ENCODE measurements around the gene SNAP23. TPM values are rescaled to one million over a fixed set of nuclear protein-coding genes. Genes with fewer than 3 reads are reported as not detected.

SNAP23 gene
- total and polyA plus RNA-seq, 2 experiments from 2014 or later = 58.8 to 88.1 TPM

DNA sequence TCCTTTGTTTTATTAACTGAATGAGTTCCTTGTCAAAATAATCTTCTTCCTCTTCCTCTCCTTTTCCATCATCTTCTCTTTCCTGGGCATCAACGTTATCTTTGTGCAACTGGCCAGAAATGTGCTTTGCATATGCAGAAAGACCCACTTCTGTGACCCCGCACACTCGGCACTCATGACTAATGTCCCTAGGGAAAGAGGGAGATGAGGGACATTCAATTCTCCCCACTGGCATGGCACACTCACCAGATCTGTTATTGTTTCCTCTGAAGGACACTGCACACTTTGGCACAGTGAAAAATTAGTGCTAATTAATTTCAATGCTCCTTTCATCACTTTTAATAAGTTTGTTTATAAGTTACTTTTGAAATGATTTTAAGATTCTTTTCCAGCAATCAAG, 38.5 kb upstream of the SNAP23 start:
- H3K36me3 Mint-ChIP-seq (ENCODE audit: low read depth) = 0 out of 3 replicates have a peak, but pooled peaks cover 4% of the 10 kb centered on the region
- H4K20me1 ChIP-seq (replicated peaks; ENCODE audit: insufficient read depth) = no peaks in the 10 kb centered on the region
- H3K27ac ChIP-seq (ENCODE audit: low read depth) = peak overlapping the region; percentile 60
- H3K4me3 ChIP-seq = 0 out of 2 replicates have a peak overlapping the region, but pooled peaks have one; percentile 3
- no peak for TF ChIP-seq EZH2 (IDR thresholded peaks at IDR 0.05; ENCODE audit: low read depth, unreplicated experiment)
- TF ChIP-seq, protein P1, sequence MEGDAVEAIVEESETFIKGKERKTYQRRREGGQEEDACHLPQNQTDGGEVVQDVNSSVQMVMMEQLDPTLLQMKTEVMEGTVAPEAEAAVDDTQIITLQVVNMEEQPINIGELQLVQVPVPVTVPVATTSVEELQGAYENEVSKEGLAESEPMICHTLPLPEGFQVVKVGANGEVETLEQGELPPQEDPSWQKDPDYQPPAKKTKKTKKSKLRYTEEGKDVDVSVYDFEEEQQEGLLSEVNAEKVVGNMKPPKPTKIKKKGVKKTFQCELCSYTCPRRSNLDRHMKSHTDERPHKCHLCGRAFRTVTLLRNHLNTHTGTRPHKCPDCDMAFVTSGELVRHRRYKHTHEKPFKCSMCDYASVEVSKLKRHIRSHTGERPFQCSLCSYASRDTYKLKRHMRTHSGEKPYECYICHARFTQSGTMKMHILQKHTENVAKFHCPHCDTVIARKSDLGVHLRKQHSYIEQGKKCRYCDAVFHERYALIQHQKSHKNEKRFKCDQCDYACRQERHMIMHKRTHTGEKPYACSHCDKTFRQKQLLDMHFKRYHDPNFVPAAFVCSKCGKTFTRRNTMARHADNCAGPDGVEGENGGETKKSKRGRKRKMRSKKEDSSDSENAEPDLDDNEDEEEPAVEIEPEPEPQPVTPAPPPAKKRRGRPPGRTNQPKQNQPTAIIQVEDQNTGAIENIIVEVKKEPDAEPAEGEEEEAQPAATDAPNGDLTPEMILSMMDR (conservative IDR thresholded peaks at IDR 0.05; ENCODE audit: low read depth in 2 of 2) = no peak
- TF ChIP-seq, protein P2, sequence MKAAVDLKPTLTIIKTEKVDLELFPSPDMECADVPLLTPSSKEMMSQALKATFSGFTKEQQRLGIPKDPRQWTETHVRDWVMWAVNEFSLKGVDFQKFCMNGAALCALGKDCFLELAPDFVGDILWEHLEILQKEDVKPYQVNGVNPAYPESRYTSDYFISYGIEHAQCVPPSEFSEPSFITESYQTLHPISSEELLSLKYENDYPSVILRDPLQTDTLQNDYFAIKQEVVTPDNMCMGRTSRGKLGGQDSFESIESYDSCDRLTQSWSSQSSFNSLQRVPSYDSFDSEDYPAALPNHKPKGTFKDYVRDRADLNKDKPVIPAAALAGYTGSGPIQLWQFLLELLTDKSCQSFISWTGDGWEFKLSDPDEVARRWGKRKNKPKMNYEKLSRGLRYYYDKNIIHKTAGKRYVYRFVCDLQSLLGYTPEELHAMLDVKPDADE (IDR thresholded peaks at IDR 0.05) = no peak
- TF ChIP-seq JUNB (IDR thresholded peaks at IDR 0.05; ENCODE audit: unreplicated experiment) = no peak
- no peak for TF ChIP-seq ZNF331 (CRISPR knock-in tag; IDR thresholded peaks at IDR 0.05; ENCODE audit: low read depth)
- no peak for TF ChIP-seq CREB1 (CRISPR knock-in tag; IDR thresholded peaks at IDR 0.05; ENCODE audit: low read depth)
- TF ChIP-seq NANOG (IDR thresholded peaks at IDR 0.05; ENCODE audit: borderline replicate concordance) = no peak
- no peak for TF ChIP-seq STAT1 (IDR thresholded peaks at IDR 0.05; ENCODE audit: unreplicated experiment)
- no peak for TF ChIP-seq POLR2AphosphoS5 (IDR thresholded peaks at IDR 0.05; ENCODE audit: low read depth)
- TF ChIP-seq ZNF114 (CRISPR knock-in tag; IDR thresholded peaks at IDR 0.05) = no peak
- TF ChIP-seq, protein P3, sequence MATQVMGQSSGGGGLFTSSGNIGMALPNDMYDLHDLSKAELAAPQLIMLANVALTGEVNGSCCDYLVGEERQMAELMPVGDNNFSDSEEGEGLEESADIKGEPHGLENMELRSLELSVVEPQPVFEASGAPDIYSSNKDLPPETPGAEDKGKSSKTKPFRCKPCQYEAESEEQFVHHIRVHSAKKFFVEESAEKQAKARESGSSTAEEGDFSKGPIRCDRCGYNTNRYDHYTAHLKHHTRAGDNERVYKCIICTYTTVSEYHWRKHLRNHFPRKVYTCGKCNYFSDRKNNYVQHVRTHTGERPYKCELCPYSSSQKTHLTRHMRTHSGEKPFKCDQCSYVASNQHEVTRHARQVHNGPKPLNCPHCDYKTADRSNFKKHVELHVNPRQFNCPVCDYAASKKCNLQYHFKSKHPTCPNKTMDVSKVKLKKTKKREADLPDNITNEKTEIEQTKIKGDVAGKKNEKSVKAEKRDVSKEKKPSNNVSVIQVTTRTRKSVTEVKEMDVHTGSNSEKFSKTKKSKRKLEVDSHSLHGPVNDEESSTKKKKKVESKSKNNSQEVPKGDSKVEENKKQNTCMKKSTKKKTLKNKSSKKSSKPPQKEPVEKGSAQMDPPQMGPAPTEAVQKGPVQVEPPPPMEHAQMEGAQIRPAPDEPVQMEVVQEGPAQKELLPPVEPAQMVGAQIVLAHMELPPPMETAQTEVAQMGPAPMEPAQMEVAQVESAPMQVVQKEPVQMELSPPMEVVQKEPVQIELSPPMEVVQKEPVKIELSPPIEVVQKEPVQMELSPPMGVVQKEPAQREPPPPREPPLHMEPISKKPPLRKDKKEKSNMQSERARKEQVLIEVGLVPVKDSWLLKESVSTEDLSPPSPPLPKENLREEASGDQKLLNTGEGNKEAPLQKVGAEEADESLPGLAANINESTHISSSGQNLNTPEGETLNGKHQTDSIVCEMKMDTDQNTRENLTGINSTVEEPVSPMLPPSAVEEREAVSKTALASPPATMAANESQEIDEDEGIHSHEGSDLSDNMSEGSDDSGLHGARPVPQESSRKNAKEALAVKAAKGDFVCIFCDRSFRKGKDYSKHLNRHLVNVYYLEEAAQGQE (IDR thresholded peaks at IDR 0.05; ENCODE audit: unreplicated experiment) = no peak
- no peak for TF ChIP-seq EZH2phosphoT487 (IDR thresholded peaks at IDR 0.05; ENCODE audit: unreplicated experiment)
- TF ChIP-seq, protein P4, sequence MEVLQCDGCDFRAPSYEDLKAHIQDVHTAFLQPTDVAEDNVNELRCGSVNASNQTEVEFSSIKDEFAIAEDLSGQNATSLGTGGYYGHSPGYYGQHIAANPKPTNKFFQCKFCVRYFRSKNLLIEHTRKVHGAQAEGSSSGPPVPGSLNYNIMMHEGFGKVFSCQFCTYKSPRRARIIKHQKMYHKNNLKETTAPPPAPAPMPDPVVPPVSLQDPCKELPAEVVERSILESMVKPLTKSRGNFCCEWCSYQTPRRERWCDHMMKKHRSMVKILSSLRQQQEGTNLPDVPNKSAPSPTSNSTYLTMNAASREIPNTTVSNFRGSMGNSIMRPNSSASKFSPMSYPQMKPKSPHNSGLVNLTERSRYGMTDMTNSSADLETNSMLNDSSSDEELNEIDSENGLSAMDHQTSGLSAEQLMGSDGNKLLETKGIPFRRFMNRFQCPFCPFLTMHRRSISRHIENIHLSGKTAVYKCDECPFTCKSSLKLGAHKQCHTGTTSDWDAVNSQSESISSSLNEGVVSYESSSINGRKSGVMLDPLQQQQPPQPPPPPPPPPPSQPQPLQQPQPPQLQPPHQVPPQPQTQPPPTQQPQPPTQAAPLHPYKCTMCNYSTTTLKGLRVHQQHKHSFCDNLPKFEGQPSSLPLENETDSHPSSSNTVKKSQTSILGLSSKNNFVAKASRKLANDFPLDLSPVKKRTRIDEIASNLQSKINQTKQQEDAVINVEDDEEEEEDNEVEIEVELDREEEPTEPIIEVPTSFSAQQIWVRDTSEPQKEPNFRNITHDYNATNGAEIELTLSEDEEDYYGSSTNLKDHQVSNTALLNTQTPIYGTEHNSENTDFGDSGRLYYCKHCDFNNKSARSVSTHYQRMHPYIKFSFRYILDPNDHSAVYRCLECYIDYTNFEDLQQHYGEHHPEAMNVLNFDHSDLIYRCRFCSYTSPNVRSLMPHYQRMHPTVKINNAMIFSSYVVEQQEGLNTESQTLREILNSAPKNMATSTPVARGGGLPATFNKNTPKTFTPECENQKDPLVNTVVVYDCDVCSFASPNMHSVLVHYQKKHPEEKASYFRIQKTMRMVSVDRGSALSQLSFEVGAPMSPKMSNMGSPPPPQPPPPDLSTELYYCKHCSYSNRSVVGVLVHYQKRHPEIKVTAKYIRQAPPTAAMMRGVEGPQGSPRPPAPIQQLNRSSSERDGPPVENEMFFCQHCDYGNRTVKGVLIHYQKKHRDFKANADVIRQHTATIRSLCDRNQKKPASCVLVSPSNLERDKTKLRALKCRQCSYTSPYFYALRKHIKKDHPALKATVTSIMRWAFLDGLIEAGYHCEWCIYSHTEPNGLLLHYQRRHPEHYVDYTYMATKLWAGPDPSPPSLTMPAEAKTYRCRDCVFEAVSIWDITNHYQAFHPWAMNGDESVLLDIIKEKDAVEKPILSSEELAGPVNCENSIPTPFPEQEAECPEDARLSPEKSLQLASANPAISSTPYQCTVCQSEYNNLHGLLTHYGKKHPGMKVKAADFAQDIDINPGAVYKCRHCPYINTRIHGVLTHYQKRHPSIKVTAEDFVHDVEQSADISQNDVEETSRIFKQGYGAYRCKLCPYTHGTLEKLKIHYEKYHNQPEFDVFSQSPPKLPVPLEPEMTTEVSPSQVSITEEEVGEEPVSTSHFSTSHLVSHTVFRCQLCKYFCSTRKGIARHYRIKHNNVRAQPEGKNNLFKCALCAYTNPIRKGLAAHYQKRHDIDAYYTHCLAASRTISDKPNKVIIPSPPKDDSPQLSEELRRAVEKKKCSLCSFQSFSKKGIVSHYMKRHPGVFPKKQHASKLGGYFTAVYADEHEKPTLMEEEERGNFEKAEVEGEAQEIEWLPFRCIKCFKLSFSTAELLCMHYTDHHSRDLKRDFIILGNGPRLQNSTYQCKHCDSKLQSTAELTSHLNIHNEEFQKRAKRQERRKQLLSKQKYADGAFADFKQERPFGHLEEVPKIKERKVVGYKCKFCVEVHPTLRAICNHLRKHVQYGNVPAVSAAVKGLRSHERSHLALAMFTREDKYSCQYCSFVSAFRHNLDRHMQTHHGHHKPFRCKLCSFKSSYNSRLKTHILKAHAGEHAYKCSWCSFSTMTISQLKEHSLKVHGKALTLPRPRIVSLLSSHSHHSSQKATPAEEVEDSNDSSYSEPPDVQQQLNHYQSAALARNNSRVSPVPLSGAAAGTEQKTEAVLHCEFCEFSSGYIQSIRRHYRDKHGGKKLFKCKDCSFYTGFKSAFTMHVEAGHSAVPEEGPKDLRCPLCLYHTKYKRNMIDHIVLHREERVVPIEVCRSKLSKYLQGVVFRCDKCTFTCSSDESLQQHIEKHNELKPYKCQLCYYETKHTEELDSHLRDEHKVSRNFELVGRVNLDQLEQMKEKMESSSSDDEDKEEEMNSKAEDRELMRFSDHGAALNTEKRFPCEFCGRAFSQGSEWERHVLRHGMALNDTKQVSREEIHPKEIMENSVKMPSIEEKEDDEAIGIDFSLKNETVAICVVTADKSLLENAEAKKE (CRISPR knock-in tag; IDR thresholded peaks at IDR 0.05) = no peak
- H3F3A ChIP-seq (replicated peaks; ENCODE audit: low read depth) = no peaks in the 10 kb centered on the region
- H3K27me3 Mint-ChIP-seq (ENCODE audit: insufficient read depth, low read depth, poor library complexity) = peaks cover 1% of the 10 kb centered on the region
- H3K4me3 Mint-ChIP-seq = peak overlapping the region; percentile 57
- H3K9me3 Mint-ChIP-seq = no peaks in the 10 kb centered on the region
- peaks cover 16% of the 10 kb centered on the region for H3K4me1 Mint-ChIP-seq
- H2AFZ ChIP-seq = no peak overlapping the region
- H3K27me3 ChIP-seq (ENCODE audit: insufficient read depth) = no peaks in the 10 kb centered on the region
- H3K79me2 ChIP-seq (replicated peaks; ENCODE audit: insufficient read depth) = no peaks in the 10 kb centered on the region; the same call in 1 of the 2 replicates
- peak overlapping the region; percentile 25 for H3K4me2 ChIP-seq
- no peaks in the 10 kb centered on the region for H3K36me3 ChIP-seq (ENCODE audit: insufficient read depth)
- H3K9me2 ChIP-seq (ENCODE audit: insufficient read depth) = no peaks in the 10 kb centered on the region
- H3K4me1 ChIP-seq (ENCODE audit: insufficient read depth) = peaks cover 16% of the 10 kb centered on the region
- H3K27ac Mint-ChIP-seq = peak overlapping the region; percentile 98
- ATAC-seq (no peak), DNase-seq (ENCODE audit: low spot score) (no peak)

All from GM23338 (cell line).